OCI-LY7 (cell line): ENCODE data around the gene NUBP2. TPM values are rescaled to one million over a fixed set of nuclear protein-coding genes. Genes with fewer than 3 reads are reported as not detected.

Source experiments
- BruUV-seq: library from RNA; stranded (reverse); fragments of 400-500 nt; replicated peaks from 2 replicates; lab custom pipeline; 2021; lab: Mats Ljungman, UMichigan
- CTCF ChIA-PET: fragments of 300-600 bp; sonication (Branson Sonifier 250); formaldehyde crosslinking; loops from one replicate; lab custom pipeline; 2022; ENCODE audit warnings: antibody characterized with exemption; ENCODE audit not compliant: unreplicated experiment; lab: Charles Lee
- POLR2A ChIA-PET: fragments of 300-600 bp; sonication (Branson Sonifier 250); formaldehyde crosslinking; loops from one replicate; lab custom pipeline; 2022; ENCODE audit warnings: antibody characterized with exemption; lab: Charles Lee
- DNase-seq: peaks from one replicate; pipeline ENCODE4 v3.0.0-alpha.2; 2015; ENCODE audit warnings: low spot score
- H2AFZ ChIP-seq: fragments of 200-600 bp; sonication (generic), shearing (Covaris generic); 2 replicates; pipeline ENCODE4 v1.6.1; 2014; ENCODE audit warnings: mild to moderate bottlenecking, antibody characterized with exemption, low read length, moderate library complexity
- H3K27ac ChIP-seq: fragments of 200-600 bp; sonication (generic); 2 replicates; pipeline ENCODE4 v1.5.1; 2014; ENCODE audit warnings: mixed run types, low read depth, mild to moderate bottlenecking, moderate library complexity, low read length, inconsistent platforms; ENCODE audit not compliant: poor library complexity, severe bottlenecking
- H3K36me3 ChIP-seq: fragments of 200-600 bp; sonication (generic); 2 replicates; pipeline ENCODE4 v1.6.1; 2014; ENCODE audit warnings: mild to moderate bottlenecking, antibody characterized with exemption, low read length, moderate library complexity, mixed read lengths; ENCODE audit not compliant: insufficient read depth
- H3K4me1 ChIP-seq: fragments of 200-600 bp; sonication (generic); 2 replicates; pipeline ENCODE4 v1.5.1; 2014; ENCODE audit warnings: mild to moderate bottlenecking, low read length; ENCODE audit not compliant: insufficient read depth, poor library complexity, severe bottlenecking
- H3K4me2 ChIP-seq: fragments of 200-600 bp; sonication (generic); 2 replicates; pipeline ENCODE4 v1.6.1; 2014; ENCODE audit warnings: mild to moderate bottlenecking, low read length
- H3K4me3 ChIP-seq: fragments of 200-600 bp; sonication (generic); 2 replicates; pipeline ENCODE4 v1.5.1; 2014; ENCODE audit warnings: mild to moderate bottlenecking, low read depth, low read length; ENCODE audit not compliant: poor library complexity, severe bottlenecking
- H3K79me2 ChIP-seq: fragments of 200-600 bp; sonication (generic); 2 replicates; pipeline ENCODE4 v1.6.1; 2016; ENCODE audit warnings: low read depth, mild to moderate bottlenecking, low read length, moderate library complexity, mixed read lengths; ENCODE audit not compliant: insufficient read depth
- H3K9me2 ChIP-seq: fragments of 200-600 bp; sonication (generic); 2 replicates; pipeline ENCODE4 v1.6.1; 2016; ENCODE audit warnings: mild to moderate bottlenecking, low read length, mixed read lengths; ENCODE audit not compliant: insufficient read depth
- H3K9me3 ChIP-seq: fragments of 200-600 bp; sonication (generic); 2 replicates; pipeline ENCODE4 v1.6.1; 2014; ENCODE audit warnings: mild to moderate bottlenecking, mixed run types, low read length, mixed read lengths
- H4K20me1 ChIP-seq: fragments of 200-600 bp; sonication (generic); 2 replicates; pipeline ENCODE4 v1.6.1; 2014; ENCODE audit warnings: mild to moderate bottlenecking, antibody characterized with exemption, low read length, moderate library complexity, mixed read lengths; ENCODE audit not compliant: insufficient read depth
- CTCF ChIP-seq: fragments of 200-600 bp; sonication (generic); conservative IDR thresholded peaks from 2 replicates; pipeline ENCODE4 v1.5.1; 2014; ENCODE audit warnings: mild to moderate bottlenecking, antibody characterized with exemption, low read length, moderate library complexity, mixed read lengths
- EZH2phosphoT487 ChIP-seq: fragments of 200-600 bp; sonication (generic); IDR thresholded peaks from 2 replicates; pipeline ENCODE4 v1.6.1; 2018; ENCODE audit warnings: low read depth, borderline replicate concordance, mild to moderate bottlenecking, mixed run types, antibody characterized with exemption, low read length, moderate library complexity, mixed read lengths
- intact Hi-C: fragments of 100-400 bp; cut with micrococcal nuclease; formaldehyde crosslinking; loops from one replicate; pipeline ENCODE4 v1.10.0; 2022; ENCODE audit not compliant: unreplicated experiment
- total RNA-seq, 2 experiments: library from RNA; depleted of rRNA in 1 of 2; stranded (reverse); fragments of >200 nt in 1 of 2; shearing (Covaris generic) in 1 of 2; gene quantifications; 2 replicates each; pipeline ENCODE4 v1.2.3, GENCODE V29; 2014 to 2022

The NUBP2 gene
- total RNA-seq, 2 experiments from 2014 or later = 62.7 to 94.9 TPM

GRCh38 chr16:1787322-1788094 lies 4.7 kb downstream of the NUBP2 start:
- Histone ChIP-seq H3K4me2 (no peak overlapping the region), H4K20me1 (no peaks in the 10 kb centered on the region; the same call in 1 of the 2 replicates), H3K27ac (no peak overlapping the region), H3K9me2 (no peaks in the 10 kb centered on the region), H3K4me1 (peaks cover 6% of the 10 kb centered on the region), H3K4me3 (no peak overlapping the region), H3K9me3 (no peaks in the 10 kb centered on the region), H3K79me2 (peaks cover 22% of the 10 kb centered on the region), H3K36me3 (peaks cover 39% of the 10 kb centered on the region; the same call in 1 of the 2 replicates), H2AFZ (no peak overlapping the region)
- CTCF ChIA-PET = no interaction called here
- no peak for TF ChIP-seq CTCF
- TF ChIP-seq EZH2phosphoT487 = no peak
- POLR2A ChIA-PET = no interaction called here
- no peak for DNase-seq
- BruUV-seq = no TSS peak
- intact Hi-C loops = no loop called here

- H3K79me2 ChIP-seq = peaks cover 21% of the 10 kb centered on the region
- peaks cover 39% of the 10 kb centered on the region; the same call in 1 of the 2 replicates for H3K36me3 ChIP-seq
- no peaks in the 10 kb centered on the region for H3K9me2 ChIP-seq
- peaks cover 6% of the 10 kb centered on the region for H3K4me1 ChIP-seq
- no peak overlapping the region for H3K27ac ChIP-seq
- DNase-seq = no peak
- intact Hi-C loops = no loop called here
- BruUV-seq = no TSS peak
- no peaks in the 10 kb centered on the region for H3K9me3 ChIP-seq
- H3K4me2 ChIP-seq = no peak overlapping the region
- H3K4me3 ChIP-seq = no peak overlapping the region
- no peak overlapping the region for H2AFZ ChIP-seq
- no peak for TF ChIP-seq CTCF
- POLR2A ChIA-PET = no interaction called here
- no peaks in the 10 kb centered on the region; the same call in 1 of the 2 replicates for H4K20me1 ChIP-seq
- CTCF ChIA-PET = no interaction called here
Observed at GRCh38 chr16:1788095-1788707, 5.4 kb downstream of the NUBP2 start.

DNA sequence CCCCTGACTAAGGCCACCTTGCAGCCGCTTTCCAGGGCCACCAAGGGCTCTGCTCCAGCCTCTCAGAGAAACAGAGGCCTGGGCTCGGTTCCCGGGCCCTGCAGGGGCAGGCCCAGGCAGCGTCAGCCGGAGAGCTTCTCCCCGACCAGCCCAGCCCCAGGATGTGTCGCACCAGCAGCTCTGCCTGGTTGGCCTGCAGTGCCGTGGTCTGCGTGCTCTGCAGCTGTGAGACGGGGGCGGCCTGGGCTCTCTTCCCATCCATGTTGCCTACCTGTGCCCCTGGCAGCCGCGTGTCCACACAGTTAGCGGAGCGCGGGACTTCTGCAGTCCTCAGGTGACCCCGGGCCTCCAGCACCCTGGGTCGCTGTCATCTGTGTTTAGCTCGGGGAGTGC lies 5.9 kb downstream of the NUBP2 start:
- Histone ChIP-seq H3K9me2 (no peaks in the 10 kb centered on the region), H2AFZ (no peak overlapping the region), H3K4me1 (peaks cover 6% of the 10 kb centered on the region), H3K4me3 (no peak overlapping the region), H3K4me2 (no peak overlapping the region), H3K9me3 (no peaks in the 10 kb centered on the region), H3K27ac (no peak overlapping the region), H4K20me1 (no peaks in the 10 kb centered on the region; the same call in 1 of the 2 replicates), H3K79me2 (peaks cover 16% of the 10 kb centered on the region), H3K36me3 (peaks cover 39% of the 10 kb centered on the region; the same call in 1 of the 2 replicates)
- TF ChIP-seq CTCF (no peak), EZH2phosphoT487 (no peak)
- ChIA-PET CTCF (no interaction called here), POLR2A (interaction anchor here (0.9 kb wide), 1 partner anchor 39 kb away, joined by 3 read pairs; the partner anchor contains the start of gene FAHD1)
- intact Hi-C loops = no loop called here
- DNase-seq = no peak
- no TSS peak for BruUV-seq
